HG03139 (cell line): Measurements from ENCODE around the gene RAC3.

ENCODE experiments used
- ATAC-seq: cut with Tn5 transposase; IDR thresholded peaks from one replicate; pipeline ENCODE4 v1.9.1; 2021; ENCODE audit not compliant: unreplicated experiment

The RAC3 gene

GRCh38 chr17:82054351-82055022 lies 23.0 kb downstream of the RAC3 start:
- ATAC-seq: no peak

DNA sequence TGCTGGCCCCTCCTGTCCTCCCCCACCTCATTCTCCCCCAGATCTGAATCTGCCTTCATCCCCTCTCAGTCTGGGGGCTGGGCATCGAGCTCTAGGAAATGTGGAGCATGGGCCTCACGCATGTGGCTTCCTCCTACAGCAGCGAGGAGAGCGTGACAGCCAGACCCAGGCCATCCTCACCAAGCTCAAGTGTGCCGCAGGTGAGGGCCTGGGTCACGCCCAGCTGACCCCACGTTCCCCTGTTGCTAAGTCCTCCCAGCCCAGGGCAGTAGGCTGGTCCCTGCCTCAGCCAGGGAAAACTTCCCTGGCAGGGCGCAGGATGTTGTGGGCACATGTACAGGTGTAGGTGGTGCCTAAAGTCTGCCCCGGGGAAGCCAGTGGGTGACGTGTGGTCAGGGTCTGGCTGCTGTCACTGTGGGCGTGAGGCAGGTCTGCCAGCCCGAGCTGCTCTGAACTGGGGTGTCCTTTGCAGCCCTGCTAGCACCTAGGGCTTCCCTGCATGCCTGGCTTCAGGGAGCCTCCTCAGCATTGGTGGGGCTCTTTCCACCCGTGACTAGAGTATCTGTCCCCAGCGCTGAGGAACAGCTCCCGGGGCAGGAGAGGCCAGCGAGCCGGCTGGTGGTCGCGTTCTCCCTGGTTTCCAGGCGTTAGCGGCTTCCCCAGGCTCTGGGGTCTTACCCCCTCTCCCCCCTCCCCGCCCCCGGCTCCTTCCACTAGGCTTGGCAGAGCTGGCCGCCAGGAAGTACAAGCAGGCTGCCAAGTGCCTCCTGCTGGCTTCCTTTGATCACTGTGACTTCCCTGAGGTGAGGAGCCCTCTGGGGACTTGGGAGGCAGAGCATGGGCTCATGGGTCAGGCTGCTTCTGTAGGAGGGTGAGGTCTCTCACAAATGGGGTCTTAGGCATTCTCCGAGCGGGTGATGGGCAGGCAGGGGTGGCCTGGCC lies 23.8 kb downstream of the RAC3 start:
- ATAC-seq: no peak

DNA sequence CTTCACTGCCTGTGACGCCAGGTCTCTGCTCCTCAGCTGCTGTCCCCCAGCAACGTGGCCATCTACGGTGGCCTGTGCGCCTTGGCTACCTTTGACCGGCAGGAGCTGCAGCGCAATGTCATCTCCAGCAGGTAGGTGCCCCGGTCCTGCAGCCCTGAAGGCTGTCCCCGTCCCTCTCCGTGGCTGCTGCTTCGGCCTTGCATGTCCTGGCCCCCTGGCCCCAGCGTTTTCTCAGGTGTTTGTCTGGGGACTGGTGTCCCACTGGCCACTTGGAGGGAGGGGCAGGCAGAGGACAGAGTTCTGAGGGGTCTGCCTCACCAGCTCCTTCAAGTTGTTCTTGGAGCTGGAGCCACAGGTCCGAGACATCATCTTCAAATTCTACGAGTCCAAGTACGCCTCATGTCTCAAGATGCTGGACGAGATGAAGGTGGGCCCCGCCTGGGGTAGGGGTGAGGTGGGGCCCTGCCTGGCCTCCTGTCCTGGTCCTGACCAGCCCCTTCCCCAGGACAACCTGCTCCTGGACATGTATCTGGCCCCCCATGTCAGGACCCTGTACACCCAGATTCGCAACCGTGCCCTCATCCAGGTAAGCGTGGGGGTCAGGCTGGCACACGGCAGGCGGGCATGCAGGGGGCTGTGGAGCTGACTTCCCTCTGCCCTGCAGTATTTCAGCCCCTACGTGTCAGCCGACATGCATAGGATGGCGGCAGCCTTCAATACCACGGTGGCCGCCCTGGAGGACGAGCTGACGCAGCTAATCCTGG lies 24.7 kb downstream of the RAC3 start:
- ATAC-seq: no peak

DNA sequence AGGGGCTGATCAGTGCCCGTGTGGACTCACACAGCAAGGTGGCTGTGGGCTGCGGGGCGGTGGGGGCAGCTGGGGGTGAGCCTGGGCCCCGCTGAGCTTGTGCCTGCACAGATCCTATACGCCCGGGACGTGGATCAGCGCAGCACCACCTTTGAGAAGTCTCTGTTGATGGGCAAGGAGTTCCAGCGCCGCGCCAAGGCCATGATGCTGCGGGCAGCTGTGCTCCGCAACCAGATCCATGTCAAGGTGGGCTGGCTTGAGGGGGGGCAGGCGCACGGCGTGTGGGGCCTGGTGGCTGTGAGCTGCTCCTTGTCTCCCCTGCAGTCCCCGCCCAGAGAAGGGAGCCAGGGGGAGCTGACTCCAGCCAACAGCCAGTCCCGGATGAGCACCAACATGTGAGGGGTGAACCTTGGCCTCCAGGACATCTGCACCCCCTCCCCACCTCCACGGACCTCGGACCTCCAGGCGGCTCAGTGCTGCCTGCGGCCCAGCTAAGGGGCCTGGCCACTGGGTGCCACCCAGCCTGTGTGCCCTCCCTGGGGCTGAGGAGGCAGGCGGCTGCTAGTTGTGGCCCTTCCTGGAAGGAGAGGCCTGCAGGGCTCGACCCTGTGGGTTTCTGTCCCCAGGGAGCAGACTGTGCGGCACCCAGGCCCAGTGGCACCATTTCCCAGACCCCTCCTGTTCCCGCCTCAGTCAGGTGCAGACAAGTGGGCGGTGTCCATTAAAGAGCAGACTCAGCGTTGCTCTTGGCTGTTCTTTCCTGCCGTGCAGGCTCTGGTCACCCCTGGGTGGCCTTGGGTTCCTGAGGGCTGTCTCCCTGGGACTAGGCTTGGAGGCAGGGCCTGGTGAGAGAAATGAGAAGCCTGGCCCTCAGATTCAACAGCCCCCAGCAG lies 25.5 kb downstream of the RAC3 start:
- no peak for ATAC-seq

DNA sequence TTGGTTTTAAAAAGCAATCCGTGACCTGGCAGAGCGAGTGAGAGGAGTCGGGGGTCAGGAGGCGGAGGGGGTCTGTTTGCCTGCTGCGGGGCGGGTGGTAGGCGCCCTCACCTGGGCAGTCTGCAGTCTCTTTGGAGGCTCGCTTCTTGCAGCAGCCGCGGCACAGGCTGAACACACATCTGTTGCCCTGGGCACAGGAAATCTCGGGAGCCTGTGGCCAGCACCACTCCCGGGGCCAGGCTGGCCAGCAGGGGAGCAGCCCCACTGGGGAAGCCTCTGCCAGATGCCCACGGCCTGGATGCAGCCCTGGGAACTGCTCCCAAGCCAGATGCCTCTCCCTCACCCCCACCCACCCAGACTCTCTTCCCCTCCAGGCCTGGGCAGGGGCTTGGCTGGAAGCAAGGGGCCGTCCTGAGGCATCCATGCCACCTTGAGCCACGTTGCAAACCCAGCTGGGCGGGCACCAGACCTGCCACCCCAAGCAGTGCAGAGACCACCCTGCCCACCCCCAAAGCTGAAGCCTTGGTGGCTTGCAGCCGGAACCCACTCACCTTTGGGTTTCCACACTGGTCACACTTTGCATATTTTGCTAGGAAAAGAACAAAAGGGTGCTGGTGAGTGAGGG lies 26.9 kb downstream of the RAC3 start:
- ATAC-seq: no peak

- no peak for ATAC-seq
These were observed 27.4 kb downstream of the RAC3 start for GRCh38 chr17:82058855-82059249.

DNA sequence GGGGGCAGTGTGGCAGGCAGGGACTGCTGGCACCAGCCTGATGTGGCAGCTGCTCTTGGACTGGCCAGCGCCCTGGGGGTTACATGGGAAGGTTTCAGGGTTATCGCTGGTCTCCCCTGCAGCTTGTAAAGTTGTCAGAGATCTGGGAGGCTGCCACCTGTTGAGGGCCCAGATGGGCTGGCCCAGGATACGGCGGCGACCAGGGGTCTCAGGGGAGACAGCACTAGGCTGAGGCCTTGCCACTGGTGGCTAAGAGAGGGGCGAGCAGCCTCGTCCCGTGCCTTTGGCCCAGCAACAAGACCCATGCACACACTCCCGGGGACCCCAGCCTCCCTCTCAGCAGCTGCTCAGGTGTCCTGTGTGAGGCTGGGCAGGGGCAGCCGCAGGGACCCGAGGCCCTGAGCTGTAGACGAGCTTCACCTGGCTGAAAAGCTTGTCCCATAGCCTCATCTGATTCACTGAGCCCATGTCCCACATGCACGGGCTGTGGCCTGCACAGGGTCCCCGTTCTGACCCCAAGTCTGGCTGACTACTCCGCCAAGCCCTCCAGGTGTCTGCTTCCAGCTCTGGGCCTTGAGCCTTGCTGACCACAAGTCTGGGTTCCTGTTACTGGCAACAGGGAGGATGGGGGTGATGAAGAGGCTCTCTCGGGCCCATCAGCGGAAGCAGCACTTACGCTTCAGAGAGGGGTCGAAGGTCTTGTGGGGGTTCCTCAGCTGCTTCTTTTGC lies 28.0 kb downstream of the RAC3 start:
- no peak for ATAC-seq

- ATAC-seq: no peak
These were observed 28.5 kb downstream of the RAC3 start for GRCh38 chr17:82060001-82060380.

DNA sequence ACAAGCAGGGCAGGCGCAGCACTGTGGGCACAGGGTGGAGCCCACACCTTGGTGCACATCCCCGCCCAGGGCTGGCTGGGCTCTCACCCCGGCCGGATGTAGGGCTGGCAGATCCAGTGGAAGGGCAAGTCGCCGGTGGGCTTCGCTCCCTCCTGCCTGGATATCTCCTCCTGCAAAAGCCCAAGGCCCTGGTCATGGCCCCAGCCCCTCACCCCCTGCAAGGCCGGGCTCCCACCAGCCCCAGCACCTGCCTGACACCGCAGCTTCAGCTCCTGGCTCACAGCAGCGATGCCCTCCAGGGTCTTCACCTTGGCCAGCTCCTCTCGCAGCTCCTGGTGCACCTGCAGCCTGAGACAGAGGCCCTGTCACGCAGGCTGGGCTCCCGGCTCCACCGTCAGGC lies 29.1 kb downstream of the RAC3 start:
- ATAC-seq: no peak

DNA sequence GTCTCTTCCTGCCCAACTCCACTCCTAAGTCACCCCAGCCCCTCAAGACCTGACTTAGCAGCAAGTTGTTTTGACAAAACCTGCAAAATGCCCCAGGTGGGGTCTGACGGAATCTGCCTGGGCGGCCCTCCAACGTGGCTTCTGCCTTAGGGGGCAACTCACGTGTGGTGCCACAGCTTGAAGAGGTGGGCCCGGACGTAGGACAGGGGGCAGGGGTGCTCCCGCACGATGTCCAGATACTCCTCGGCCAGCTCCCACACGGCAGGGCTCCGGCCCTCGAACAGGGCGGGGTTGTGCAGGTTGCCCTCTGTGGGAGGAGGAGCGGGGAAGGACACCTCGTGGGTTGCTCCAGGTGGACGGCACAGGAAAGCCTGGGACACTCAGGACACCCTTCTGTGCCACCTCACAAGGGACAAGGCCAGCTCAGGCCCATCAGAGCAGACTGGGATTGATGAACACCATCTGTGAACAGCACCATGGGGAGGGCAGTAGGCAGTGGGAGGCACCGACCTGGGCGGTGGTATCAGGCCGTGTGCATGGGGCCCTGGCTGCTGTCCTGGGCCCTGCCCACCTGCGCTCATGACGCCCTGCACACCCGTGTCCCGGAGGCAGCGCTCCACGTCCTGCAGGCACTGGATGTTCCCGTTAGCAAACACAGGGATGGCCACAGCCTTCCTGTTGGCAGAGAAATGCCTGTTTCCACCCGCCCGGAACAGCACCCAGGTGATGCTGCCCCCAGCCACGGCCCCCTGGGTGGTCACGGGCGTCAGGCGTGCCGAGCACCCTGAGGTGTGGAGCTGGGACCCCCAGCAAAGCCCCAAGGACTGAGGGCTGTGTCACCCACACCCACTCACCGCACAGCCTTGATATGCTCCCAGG lies 29.8 kb downstream of the RAC3 start:
- no peak for ATAC-seq

DNA sequence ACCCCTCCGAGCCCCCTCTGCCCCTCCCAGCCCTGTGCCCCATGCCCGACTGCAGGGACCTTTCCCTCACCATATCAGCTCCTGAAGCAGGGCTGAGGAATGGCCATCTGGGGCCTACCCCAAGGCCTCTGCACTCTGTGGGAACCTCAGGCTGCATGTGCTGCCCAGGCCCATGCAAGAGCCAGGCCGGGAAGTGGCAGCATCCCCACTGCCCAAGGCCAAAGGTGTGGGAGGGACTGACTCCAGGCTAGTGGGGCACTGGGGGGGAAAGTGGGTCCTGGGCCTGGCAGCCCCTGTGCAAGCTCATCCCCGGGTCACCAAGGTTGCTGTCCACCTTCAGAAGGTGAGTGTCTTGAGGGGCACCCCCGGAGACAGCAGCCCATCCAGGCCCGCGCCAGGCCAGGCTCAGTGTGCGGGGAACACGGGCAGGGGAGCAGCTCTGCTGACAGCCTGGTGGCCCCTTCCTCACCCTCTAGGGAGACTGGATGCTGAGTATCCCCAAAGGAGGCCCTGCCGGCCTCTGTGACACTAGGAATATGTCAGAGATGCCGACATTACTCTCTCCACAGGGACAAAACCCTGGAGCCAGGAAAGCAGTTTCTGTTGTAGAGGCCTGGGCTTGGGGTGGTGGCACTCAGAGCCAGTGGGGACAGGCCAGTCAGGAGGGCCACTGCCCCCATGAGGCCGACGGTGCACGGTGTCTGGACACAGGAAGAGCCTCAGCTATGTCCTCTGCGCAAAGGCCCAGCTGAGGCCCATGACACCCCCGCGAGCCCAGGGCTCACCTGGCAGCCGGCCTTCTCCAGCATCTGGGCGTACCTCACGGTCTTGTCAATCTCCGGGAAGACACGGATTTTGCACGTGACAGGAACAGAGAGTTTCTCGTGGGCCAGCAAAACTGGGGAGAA lies 30.9 kb downstream of the RAC3 start:
- ATAC-seq: no peak

DNA sequence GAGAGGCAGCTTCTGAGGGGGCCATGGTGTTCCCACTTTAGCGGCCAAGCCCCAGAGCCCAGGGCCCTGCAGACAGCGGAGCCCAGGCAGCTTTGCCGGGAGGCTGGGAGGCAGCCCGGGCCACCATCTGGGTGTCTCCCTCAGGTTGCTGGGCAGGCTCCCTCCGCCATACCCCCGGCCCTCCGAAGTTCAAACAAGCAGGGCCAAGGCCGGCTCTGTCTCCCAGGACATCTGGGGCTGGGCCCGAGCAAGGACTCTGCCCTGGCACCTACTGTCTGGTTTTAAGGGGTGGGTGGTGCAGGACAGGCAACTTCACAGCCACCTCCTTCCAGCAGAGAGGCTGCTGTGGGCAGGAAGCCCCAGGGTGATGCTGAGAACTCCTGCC lies 31.5 kb downstream of the RAC3 start:
- ATAC-seq: no peak

DNA sequence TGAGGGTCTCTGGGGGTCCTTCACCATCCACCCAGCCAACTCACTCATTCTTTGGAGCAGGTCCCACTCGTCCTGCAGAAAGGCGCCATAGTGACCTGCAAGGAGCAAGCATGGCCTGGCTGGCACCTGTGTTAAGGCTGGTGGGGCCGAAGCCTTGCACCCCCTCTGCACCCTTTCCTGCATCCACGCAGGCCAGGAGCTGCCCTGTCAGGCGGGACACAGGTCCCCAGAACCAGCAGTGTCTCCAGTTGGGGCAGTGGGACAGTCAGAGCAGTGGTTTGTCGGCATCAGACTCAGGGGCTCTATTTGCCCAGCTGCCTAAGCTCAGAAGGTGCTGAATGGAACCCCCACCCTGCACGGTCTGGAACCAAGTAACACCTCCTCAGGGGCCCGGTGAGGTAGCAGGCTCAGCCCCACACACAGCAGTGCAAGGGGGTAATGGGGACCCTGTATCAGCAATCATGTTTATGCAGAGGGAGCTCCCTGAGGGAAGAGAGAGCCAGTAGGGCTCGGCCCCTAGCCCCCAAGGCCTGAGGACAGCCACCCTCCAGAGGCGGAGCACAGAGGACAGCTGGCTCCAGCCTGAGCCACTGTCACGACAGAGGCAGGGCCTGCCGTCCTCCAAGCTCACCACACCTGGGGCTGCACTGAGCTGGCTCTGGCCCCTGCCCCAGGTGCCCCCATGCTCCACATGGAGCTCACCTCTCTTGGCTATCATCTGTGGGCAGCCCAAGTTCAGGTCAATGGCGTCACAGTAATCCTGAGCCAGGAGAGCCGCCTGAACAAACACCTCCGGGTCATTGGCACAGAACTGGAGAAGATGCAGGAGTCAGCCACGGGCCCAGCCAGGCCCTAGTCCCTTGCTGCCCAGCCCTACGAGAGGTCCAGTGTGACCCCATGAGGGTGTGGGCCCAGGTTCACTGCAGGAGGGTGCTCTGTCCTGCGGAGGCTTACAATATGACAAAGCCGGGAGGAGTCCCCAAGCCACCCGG lies 32.2 kb downstream of the RAC3 start:
- no peak for ATAC-seq

DNA sequence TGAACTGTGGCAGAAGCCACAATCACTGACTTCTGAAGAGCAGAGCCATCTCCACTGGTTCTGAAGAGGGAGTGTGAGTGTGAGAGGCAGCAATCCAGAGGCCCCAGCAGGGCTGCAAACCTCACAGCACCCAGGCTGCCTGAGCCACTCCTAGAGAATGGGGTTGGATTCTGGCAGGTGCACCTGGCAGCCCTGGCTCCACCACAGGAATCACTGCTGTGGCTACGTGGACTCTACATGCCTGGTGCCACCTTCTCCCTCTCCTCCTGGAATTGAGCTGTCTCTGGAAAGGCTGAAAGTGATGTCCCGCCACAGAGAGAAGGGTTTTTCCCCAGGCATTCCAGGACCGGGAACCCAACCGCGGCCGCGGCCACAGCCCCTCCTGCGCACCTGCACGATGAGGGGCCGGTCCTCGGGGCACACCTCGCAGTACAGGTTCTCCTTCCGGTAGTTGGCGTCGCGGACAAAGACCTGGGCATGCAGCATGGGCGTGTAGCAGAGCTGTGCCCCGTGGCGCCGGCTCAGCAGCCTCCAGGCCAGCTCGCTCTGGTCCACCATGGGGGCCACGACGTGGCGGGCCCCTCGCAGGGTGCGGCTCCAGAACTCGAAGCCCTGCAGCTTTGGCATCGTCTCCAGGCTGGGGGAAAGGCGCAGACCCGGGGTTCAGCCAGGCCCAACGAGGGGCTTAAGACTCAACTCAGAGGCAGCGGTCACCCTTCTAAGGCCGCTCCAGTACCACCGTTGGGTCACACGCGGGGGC lies 33.1 kb downstream of the RAC3 start:
- ATAC-seq: no peak

DNA sequence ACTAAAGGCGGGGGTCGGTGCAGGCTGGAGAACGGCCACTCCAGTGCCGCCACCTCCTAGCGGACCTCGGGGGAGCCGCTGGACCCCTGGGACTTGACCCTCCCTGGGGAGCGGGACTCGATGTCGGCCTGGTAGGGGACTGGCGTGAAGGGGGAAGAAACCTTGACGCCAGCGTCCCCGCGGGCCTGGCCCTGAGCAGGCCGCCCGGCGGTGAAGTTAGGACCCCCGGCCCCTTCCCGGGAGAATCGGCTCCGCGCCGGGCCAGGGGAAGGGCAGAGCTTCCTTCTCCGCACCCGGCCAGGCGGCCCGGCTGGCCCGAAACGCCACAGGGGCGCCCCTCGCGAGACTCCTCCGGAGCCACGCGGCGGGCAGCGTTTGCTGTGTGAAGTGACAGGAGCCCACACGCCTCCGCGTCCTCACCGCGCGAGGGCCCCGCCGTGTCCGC lies 33.7 kb downstream of the RAC3 start:
- ATAC-seq: peak; percentile 17
